ENCODE results near the gene RTKN2.

DNA sequence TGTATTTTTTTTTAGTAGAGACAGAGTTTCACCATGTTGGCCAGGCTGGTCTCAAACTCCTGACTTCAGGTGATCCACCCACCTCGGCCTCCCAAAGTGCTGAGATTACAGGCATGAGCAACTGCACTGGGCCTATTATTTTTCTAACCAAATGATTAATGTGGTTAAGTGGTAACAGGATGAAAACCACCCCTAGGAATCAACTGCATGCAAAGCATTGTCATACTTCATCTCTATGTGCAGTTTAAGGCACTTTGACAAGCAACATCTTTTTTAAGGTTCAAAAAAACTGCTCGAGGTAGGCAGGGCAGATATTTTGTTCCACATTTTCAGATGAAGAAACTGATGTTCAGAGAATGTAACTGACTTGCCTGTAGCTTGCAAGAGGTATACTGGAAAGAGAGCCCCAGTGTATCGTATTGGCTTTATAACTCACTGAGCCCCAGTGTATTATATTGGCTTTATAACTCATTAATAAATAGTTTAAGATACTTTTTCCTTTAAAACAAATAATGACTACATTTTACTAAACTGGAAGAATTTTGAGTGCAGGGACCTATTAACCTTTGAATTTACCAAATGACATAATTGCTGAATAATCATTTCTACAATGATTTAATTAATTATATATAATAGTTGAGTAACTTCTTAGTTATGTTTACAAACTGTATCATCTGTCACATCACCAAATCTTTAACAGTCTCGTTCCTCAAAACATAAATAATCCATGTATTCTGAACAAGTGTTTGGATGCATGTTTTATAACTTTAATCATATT, 38.1 kb downstream of the RTKN2 start:
- no peak for TF ChIP-seq GATA2 (IDR thresholded peaks at IDR 0.05; ENCODE audit: low read depth, low read length)
- no peak for TF ChIP-seq GATA3 (IDR thresholded peaks at IDR 0.05; ENCODE audit: low read depth, low read length)
